ENCODE results near the gene KRTAP10-6.
"Not testable (repeated sequence)": the region's sequence is repeated elsewhere in the genome, so short reads cannot be mapped to it uniquely, and the experiment has no call there.

The KRTAP10-6 gene

GRCh38 chr21:44594406-44594916 is 2.2 kb upstream of the KRTAP10-6 start:
- no peak for DNase-seq (ENCODE audit: low read depth in 1 of 2, low spot score in 1 of 2)
- TF ChIP-seq GABPA (IDR thresholded peaks at IDR 0.05; ENCODE audit: low read depth) = no peak
- TF ChIP-seq, protein P1, sequence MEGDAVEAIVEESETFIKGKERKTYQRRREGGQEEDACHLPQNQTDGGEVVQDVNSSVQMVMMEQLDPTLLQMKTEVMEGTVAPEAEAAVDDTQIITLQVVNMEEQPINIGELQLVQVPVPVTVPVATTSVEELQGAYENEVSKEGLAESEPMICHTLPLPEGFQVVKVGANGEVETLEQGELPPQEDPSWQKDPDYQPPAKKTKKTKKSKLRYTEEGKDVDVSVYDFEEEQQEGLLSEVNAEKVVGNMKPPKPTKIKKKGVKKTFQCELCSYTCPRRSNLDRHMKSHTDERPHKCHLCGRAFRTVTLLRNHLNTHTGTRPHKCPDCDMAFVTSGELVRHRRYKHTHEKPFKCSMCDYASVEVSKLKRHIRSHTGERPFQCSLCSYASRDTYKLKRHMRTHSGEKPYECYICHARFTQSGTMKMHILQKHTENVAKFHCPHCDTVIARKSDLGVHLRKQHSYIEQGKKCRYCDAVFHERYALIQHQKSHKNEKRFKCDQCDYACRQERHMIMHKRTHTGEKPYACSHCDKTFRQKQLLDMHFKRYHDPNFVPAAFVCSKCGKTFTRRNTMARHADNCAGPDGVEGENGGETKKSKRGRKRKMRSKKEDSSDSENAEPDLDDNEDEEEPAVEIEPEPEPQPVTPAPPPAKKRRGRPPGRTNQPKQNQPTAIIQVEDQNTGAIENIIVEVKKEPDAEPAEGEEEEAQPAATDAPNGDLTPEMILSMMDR (IDR thresholded peaks at IDR 0.05; ENCODE audit: insufficient read depth, low read length) = no peak
- TF ChIP-seq SPI1 (IDR thresholded peaks at IDR 0.05; ENCODE audit: borderline replicate concordance, low read depth) = no peak
- TF ChIP-seq REST (IDR thresholded peaks at IDR 0.05; ENCODE audit: insufficient replicate concordance, low read depth) = no peak
- TF ChIP-seq POLR2AphosphoS5 (IDR thresholded peaks at IDR 0.05; ENCODE audit: low read depth) = no peak
- Histone ChIP-seq H3K27me3 (ENCODE audit: insufficient read depth, poor library complexity, severe bottlenecking) (no peaks in the 10 kb centered on the region), H3K27ac (replicated peaks) (no peak overlapping the region), H3K4me3 (replicated peaks; ENCODE audit: insufficient read depth, low read length) (no peak overlapping the region)

- Histone ChIP-seq H3K27ac (replicated peaks) (no peak overlapping the region), H3K4me3 (replicated peaks; ENCODE audit: insufficient read depth, low read length) (no peak overlapping the region), H3K27me3 (ENCODE audit: insufficient read depth, poor library complexity, severe bottlenecking) (no peaks in the 10 kb centered on the region)
- no peak for TF ChIP-seq GABPA (IDR thresholded peaks at IDR 0.05; ENCODE audit: low read depth)
- TF ChIP-seq REST (IDR thresholded peaks at IDR 0.05; ENCODE audit: insufficient replicate concordance, low read depth) = no peak
- TF ChIP-seq, protein P1 (IDR thresholded peaks at IDR 0.05; ENCODE audit: insufficient read depth, low read length) = no peak
- TF ChIP-seq POLR2AphosphoS5 (IDR thresholded peaks at IDR 0.05; ENCODE audit: low read depth) = no peak
- TF ChIP-seq SPI1 (IDR thresholded peaks at IDR 0.05; ENCODE audit: borderline replicate concordance, low read depth) = no peak
- no peak for DNase-seq (ENCODE audit: low read depth in 1 of 2, low spot score in 1 of 2)
Observed at GRCh38 chr21:44593598-44594405, 1.5 kb upstream of the KRTAP10-6 start.

DNA sequence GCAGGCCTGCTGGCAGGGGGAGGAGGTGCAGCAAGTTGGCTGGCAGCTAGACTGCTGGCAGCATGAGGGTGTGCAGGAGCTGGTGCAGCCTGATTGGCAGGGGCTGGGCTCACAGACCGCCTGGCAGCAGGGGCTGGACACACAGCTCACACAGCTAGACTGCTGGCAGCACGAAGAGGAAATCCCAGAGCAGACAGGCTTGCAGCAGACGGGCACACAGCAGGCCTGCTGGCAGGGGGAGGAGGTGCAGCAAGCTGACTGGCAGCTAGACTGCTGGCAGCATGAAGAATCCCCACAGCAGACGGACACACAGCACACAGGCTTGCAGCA is 539 bp downstream of the KRTAP10-6 start:
- not testable (repeated sequence) for DNase-seq (ENCODE audit: low read depth in 1 of 2, low spot score in 1 of 2); H3K27ac ChIP-seq (replicated peaks); H3K27me3 ChIP-seq (ENCODE audit: insufficient read depth, poor library complexity, severe bottlenecking)

GRCh38 chr21:44590897-44591800 is 1.2 kb downstream of the KRTAP10-6 start:
- H3K4me3 ChIP-seq (replicated peaks; ENCODE audit: insufficient read depth, low read length); H3K27me3 ChIP-seq (ENCODE audit: insufficient read depth, poor library complexity, severe bottlenecking); DNase-seq (ENCODE audit: low read depth in 1 of 2, low spot score in 1 of 2); H3K27ac ChIP-seq (replicated peaks): not testable (repeated sequence)

More for the DNA sequence above, 539 bp downstream of the KRTAP10-6 start:
- not testable (repeated sequence) for H3K4me3 ChIP-seq (replicated peaks; ENCODE audit: insufficient read depth, low read length)

Measured in HL-60 (cell line).